Ishikawa (cell line): ENCODE results near the gene PKNOX2.

ENCODE experiments used
- CEBPB ChIP-seq: IDR thresholded peaks from 2 replicates; pipeline ENCODE4 v1.6.1; 2012
- CREB1 ChIP-seq: IDR thresholded peaks from 2 replicates; pipeline ENCODE4 v1.6.1; 2012; ENCODE audit warnings: low read depth
- EP300 ChIP-seq: IDR thresholded peaks from 2 replicates; pipeline ENCODE4 v1.6.1; 2012; ENCODE audit warnings: borderline replicate concordance
- FOXM1 ChIP-seq: IDR thresholded peaks from 2 replicates; pipeline ENCODE4 v1.6.1; 2012; ENCODE audit warnings: low read depth, borderline replicate concordance
- RAD21 ChIP-seq: IDR thresholded peaks from 2 replicates; pipeline ENCODE4 v1.6.1; 2012; ENCODE audit warnings: low read depth
- TAF1 ChIP-seq: IDR thresholded peaks from 2 replicates; pipeline ENCODE4 v1.6.1; 2012; ENCODE audit warnings: low read depth, mild to moderate bottlenecking
- TCF12 ChIP-seq: IDR thresholded peaks from 2 replicates; pipeline ENCODE4 v1.6.1; 2012; ENCODE audit warnings: low read depth
- TEAD4 ChIP-seq: IDR thresholded peaks from 2 replicates; pipeline ENCODE4 v1.6.1; 2012
- ZBTB7A ChIP-seq: IDR thresholded peaks from 2 replicates; pipeline ENCODE4 v1.6.1; 2012; ENCODE audit warnings: low read depth
- TF ChIP-seq, protein P1 (sequence below): IDR thresholded peaks from 2 replicates; pipeline ENCODE4 v1.6.1; 2012
- TF ChIP-seq, protein P2 (sequence below): IDR thresholded peaks from 2 replicates; pipeline ENCODE4 v1.6.1; 2012
- TF ChIP-seq, protein P3 (sequence below): IDR thresholded peaks from 2 replicates; pipeline ENCODE4 v1.6.1; 2012; ENCODE audit warnings: low read depth, mild to moderate bottlenecking

GRCh38 chr11:125481531-125481930 lies 317.0 kb downstream of the PKNOX2 start:
- TF ChIP-seq CEBPB (no peak), ZBTB7A (no peak), EP300 (no peak), TAF1 (no peak), TEAD4 (no peak), CREB1 (no peak), FOXM1 (no peak), RAD21 (no peak), TCF12 (no peak)
- TF ChIP-seq, protein P1, sequence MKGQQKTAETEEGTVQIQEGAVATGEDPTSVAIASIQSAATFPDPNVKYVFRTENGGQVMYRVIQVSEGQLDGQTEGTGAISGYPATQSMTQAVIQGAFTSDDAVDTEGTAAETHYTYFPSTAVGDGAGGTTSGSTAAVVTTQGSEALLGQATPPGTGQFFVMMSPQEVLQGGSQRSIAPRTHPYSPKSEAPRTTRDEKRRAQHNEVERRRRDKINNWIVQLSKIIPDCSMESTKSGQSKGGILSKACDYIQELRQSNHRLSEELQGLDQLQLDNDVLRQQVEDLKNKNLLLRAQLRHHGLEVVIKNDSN = no peak
- TF ChIP-seq, protein P2, sequence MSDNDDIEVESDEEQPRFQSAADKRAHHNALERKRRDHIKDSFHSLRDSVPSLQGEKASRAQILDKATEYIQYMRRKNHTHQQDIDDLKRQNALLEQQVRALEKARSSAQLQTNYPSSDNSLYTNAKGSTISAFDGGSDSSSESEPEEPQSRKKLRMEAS = no peak
- TF ChIP-seq, protein P3, sequence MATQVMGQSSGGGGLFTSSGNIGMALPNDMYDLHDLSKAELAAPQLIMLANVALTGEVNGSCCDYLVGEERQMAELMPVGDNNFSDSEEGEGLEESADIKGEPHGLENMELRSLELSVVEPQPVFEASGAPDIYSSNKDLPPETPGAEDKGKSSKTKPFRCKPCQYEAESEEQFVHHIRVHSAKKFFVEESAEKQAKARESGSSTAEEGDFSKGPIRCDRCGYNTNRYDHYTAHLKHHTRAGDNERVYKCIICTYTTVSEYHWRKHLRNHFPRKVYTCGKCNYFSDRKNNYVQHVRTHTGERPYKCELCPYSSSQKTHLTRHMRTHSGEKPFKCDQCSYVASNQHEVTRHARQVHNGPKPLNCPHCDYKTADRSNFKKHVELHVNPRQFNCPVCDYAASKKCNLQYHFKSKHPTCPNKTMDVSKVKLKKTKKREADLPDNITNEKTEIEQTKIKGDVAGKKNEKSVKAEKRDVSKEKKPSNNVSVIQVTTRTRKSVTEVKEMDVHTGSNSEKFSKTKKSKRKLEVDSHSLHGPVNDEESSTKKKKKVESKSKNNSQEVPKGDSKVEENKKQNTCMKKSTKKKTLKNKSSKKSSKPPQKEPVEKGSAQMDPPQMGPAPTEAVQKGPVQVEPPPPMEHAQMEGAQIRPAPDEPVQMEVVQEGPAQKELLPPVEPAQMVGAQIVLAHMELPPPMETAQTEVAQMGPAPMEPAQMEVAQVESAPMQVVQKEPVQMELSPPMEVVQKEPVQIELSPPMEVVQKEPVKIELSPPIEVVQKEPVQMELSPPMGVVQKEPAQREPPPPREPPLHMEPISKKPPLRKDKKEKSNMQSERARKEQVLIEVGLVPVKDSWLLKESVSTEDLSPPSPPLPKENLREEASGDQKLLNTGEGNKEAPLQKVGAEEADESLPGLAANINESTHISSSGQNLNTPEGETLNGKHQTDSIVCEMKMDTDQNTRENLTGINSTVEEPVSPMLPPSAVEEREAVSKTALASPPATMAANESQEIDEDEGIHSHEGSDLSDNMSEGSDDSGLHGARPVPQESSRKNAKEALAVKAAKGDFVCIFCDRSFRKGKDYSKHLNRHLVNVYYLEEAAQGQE = no peak
